GM12892 (cell line): ENCODE results near the gene ARHGEF19.

Experiments used
- DNase-seq: peaks from one replicate; pipeline ENCODE4 v3.0.0; 2011; ENCODE audit not compliant: insufficient read length
- FAIRE-seq: peaks from 2 replicates; lab custom pipeline; 2011; peaks lifted over from hg19 to GRCh38; lab: Jason Lieb, UNC
- POLR2A ChIP-seq: IDR thresholded peaks from 2 replicates; pipeline ENCODE4 v1.6.1; 2011; ENCODE audit warnings: low read depth, low read length, control low read depth
- POLR2AphosphoS5 ChIP-seq: IDR thresholded peaks from 2 replicates; pipeline ENCODE4 v1.6.1; 2011; ENCODE audit warnings: low read depth, low read length, control low read depth
- TAF1 ChIP-seq: IDR thresholded peaks from 2 replicates; pipeline ENCODE4 v1.6.1; 2011; ENCODE audit warnings: low read depth, mild to moderate bottlenecking, control low read depth, low read length, borderline replicate concordance

The ARHGEF19 gene

DNA sequence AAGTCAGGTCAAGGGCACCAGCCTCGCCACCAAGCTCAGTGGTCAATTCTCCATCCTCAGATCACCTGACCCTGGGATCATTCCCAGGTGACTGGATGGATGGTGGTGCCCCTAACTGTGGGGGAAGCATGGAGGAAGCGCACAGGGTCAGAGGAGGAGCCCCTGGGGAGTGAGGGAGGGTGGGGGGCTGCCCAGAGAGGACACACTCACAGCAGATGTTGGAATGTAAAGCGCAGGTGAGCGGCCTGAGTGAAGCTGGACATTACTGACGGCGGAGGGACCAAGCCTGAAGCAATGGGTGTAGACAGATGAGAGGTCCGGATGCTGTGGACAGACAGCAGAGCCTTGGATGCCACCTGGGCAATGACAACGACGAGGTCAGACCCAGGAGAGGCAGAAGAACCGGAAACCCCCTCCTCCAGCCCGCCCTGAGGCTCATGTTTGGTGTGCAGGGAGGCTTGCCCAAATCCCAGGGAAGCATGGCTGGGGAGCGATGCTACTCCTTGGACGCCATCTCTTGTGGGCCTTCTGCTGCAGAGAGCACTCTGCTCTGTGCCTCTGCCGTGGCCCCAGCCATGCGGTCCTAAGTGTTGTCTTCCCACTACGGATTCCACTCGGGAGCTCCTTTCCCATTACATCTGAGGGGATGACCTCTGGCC lies 30.2 kb upstream of the ARHGEF19 start:
- no peak for FAIRE-seq
- DNase-seq, result no peak
- TF ChIP-seq POLR2A (peak; percentile 39; the same call in 1 of the 2 replicates), TAF1 (no peak), POLR2AphosphoS5 (0 out of 2 replicates have a peak, but pooled peaks have one; percentile 25)

DNA sequence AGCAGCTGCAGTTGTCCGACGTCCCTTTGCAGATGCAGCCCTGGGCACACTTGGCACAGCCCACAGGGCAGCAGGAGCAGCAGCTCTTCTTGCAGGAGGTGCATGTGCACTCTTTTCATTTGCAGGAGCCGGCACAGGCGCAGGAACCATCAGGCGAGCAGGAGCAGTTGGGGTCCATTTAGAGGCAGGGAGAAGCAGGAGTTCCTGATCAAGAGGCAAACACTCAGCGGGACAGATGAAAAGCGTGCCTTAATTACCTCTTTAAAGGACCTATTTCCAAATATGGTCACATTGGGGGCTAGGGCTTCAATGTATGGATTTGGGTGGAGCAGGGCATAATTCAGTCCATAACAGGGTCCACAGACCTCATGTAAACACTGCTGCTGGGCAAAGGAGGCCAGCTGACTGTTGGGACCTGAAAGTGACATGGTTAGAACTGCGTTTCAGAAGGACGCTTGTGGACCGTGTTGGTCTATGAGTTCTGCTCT lies 28.8 kb upstream of the ARHGEF19 start:
- TF ChIP-seq POLR2AphosphoS5, result no peak
- DNase-seq, result no peak
- no peak for FAIRE-seq

DNA sequence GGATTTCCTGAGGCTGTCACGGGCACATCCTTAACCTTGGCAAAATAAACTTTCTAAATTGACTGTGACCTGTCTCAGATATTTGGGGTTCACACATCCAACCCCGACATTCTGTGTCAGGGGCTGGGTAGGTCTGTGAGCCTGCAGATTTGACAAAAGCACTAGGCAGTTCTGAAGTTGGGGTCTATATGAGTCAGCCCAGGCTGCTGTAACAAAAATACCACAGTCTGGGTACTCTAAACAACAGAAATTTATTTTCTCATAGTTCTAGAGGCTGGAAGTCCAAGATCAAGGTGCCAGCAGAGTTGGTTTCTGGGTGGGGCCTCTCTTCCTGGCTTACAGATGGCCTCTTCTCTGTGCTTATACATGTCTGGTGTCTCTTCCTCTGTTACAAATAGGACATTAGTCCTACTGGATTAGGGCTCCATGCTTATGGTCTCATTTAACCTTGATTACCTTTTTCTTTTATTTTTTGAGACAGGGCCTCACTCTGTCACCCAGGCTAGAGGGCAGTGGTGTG lies 27.6 kb upstream of the ARHGEF19 start:
- no peak for FAIRE-seq
- no peak for TF ChIP-seq TAF1
- TF ChIP-seq POLR2A, result no peak
- no peak for TF ChIP-seq POLR2AphosphoS5
- no peak for DNase-seq

DNA sequence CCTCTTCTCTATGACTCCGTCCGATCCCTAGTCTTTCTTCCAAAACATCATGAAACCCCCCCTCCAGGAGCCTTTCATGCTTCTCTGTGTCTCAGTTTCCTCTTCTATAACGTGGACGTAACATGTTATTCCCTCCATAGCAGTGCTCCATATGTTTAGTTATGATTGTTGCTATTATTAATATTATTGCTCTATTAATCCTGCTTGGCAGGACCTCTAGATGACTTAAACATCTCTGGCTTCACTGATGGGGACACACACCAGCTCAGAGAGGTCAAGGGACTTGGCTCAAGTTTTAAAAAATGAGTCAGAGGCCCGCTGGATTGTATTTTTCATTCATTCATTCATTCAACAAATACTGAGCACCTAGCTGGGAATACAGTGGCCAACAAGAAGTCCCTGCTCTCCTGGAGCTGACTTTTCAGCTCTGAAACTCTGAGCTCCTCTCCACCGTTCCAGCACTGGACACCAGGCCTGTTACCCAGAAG lies 24.9 kb upstream of the ARHGEF19 start:
- FAIRE-seq (no peak), DNase-seq (no peak)
- TF ChIP-seq POLR2AphosphoS5, result 0 out of 2 replicates have a peak, but pooled peaks have one; percentile 54
- peak; percentile 11; the same call in 1 of the 2 replicates for TF ChIP-seq POLR2A
- TF ChIP-seq TAF1, result no peak

DNA sequence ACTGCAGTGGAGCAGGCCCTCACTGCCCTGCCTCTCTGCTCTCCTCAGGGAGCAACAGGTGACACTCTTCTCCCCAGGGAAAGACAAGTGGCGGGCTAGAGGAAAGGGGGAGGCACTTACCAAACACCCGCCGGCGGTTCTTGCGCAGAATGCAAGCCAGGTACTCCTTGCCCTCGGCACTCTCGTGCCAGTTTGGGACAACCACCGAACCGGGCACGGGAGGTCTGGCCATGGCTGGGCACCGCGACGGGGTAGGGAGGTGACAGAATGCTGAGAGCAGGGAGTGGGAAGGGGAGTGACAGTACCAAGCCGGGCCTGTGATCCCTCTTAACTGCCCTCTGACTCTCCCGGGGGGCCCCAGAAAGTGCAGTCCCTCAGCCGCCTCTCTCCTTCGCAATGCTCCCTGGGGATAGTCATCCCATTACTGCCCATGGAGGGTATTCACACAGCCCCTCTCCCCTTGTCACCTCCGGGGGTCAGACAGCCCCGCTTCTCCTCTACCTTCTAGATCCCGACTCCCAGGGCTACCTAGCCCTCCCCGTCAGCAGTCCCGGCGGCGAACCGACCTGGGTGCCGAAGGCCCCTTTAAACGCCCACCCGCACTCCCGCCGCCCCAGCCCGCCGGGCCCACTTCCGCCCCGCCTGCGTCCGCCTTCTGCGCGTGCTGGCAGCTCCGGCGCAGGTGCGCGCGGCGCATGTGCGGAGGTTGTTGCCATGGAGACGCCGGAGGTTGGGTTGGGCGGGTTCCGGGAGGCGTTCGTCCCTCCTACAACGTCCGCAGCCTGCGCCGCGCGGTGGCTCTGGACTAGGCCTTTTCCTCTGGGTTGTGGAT lies 24.3 kb upstream of the ARHGEF19 start, which contains the start of gene CPLANE2:
TSS of gene CPLANE2 (minus strand) at position 673 of the 832 bp plus-strand sequence. CDS start at position 232, 441 bp downstream.
- no peak; the same call in 1 of the 2 replicates for TF ChIP-seq POLR2AphosphoS5
- TF ChIP-seq POLR2A, result peak; percentile 64; the same call in 1 of the 2 replicates
- 0 out of 2 replicates have a peak, but pooled peaks have one; percentile 28 for TF ChIP-seq TAF1
- peak; percentile 95 for DNase-seq
- peak; percentile 99 for FAIRE-seq

DNA sequence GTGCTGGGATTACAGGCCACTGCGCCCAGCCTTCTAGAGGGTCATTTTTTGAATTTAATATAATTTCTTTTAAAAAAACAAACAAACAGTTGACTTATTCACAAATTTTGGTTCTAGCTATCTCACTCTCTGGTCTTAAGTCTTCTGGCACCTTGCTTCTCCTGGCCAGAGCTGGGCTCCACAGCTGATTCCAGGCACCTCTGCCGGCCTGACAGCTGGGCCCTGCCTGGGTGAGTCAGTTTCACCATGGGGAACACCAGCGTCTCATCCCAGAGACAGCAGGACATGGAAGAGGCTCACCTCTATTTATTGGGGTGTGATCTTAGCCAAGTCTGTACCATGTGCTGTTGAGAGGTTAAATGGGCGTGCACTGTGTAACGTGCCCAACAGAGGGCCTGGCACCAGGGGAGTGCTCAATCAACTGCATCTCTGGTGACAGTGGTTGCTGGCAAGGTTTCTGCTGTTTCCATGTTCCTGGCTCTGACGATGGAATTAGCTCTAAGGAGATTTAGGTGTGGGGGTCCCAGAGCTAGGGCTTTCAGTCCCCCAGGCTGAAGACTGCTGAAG lies 23.6 kb upstream of the ARHGEF19 start:
- TF ChIP-seq POLR2AphosphoS5, result no peak
- TF ChIP-seq POLR2A, result no peak
- no peak for TF ChIP-seq TAF1
- FAIRE-seq, result no peak
- peak; percentile 52 for DNase-seq

- TF ChIP-seq POLR2A (no peak), TAF1 (no peak), POLR2AphosphoS5 (no peak)
- DNase-seq (no peak), FAIRE-seq (no peak)
These were observed 22.9 kb upstream of the ARHGEF19 start for GRCh38 chr1:16235347-16235746.

DNA sequence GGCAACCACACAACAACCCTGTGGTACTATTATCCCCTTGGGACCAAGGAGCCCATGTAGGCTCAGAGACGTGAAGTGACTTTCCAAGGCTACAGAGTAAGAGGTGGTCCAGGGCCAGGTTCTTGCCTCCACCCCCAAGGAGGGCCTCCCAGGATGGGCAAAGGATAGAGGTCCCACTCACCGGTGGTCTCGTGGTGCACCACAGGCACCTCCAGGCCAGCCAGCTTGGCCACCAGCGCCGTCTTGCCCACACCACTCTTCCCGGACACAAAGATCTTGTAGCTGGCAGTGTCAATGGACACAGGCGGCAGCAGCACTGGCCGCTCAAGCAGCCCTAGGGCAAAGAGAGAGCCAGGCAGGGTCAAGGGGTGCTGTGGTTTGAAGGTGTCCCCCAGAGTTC lies 21.0 kb upstream of the ARHGEF19 start:
- FAIRE-seq (no peak), DNase-seq (no peak)
- no peak for TF ChIP-seq TAF1
- no peak for TF ChIP-seq POLR2AphosphoS5
- TF ChIP-seq POLR2A, result no peak

DNA sequence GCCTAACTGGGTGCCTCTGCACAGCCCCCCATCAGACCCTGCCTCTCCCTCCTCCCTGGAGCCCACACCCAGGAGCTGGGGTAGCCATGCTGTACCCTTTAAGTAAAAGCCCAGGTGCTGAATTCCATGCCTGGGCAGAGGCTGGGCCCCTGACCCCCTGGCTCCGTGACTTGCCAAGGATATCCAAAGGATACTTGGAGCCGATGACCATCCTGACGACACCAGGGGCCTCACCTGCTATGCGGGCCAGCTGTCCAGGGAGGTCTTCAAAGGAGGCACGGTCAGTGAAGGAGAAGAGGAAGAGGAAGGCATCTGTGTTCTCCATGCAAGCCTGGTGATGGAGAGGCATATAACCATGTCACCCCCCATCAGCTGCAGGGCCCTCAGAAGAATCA lies 19.9 kb upstream of the ARHGEF19 start:
- no peak for DNase-seq
- FAIRE-seq, result no peak
- no peak for TF ChIP-seq TAF1
- no peak for TF ChIP-seq POLR2A
- no peak for TF ChIP-seq POLR2AphosphoS5

GRCh38 chr1:16231331-16232315 lies 19.2 kb upstream of the ARHGEF19 start:
- no peak for FAIRE-seq
- no peak for DNase-seq
- TF ChIP-seq POLR2AphosphoS5, result no peak
- no peak for TF ChIP-seq TAF1
- TF ChIP-seq POLR2A, result no peak
